ENCODE results near the gene CTNNA2. TPM values are rescaled to one million over a fixed set of nuclear protein-coding genes. Genes with fewer than 3 reads are reported as not detected.

Gene CTNNA2
- total and polyA plus RNA-seq, 9 of the 15 experiments (the other 6 are each of a cell fraction or from before 2014, with no cell fraction given), result 0.03 to 0.40 (median 0.15) TPM

DNA sequence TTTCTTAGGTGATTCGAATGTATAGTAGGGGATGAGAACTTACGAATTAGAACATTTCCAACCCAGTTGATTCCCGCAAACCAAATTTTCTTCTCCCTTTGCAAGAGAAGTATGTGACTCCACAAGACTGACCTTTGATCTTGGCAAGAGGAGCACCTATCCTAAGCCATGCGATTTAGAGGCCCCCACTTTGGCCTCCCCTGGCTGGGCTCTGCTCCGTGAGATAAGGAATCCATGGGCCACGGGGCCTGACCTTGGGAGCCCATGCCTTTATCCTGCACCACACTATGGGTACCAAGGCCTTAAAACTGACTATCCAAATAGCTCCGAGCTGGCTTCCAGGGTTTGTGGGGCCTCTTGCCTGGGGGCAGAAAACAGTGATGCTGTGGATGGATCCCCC lies 656.0 kb downstream of the CTNNA2 start (continued):
- TF ChIP-seq POLR3A (IDR thresholded peaks at IDR 0.05; ENCODE audit: borderline replicate concordance, extremely low read depth, insufficient read depth, insufficient read length), result no peak
- peak; percentile 79 for TF ChIP-seq ARID1B (IDR thresholded peaks at IDR 0.05)
- peak; percentile 72 for TF ChIP-seq CBFA2T2 (conservative IDR thresholded peaks at IDR 0.05)
- peak; percentile 54 for TF ChIP-seq ESRRA (IDR thresholded peaks at IDR 0.05; ENCODE audit: borderline replicate concordance, low read depth)
- 0 out of 2 replicates have a peak, but pooled peaks have one; percentile 40 for TF ChIP-seq MTA2 (IDR thresholded peaks at IDR 0.05; ENCODE audit: low read depth)
- peak; percentile 22 to 65; a peak in 2 of 4 replicates for TF ChIP-seq RCOR1 (IDR thresholded peaks at IDR 0.05; ENCODE audit: borderline replicate concordance in 1 of 2, low read depth in 2 of 2, low read length in 2 of 2)
- TF ChIP-seq ZC3H11A (IDR thresholded peaks at IDR 0.05; ENCODE audit: low read depth, low read length), result no peak
- no peak for TF ChIP-seq PRPF4 (IDR thresholded peaks at IDR 0.05; ENCODE audit: insufficient read depth, low read depth, low read length, poor library complexity, severe bottlenecking)
- TF ChIP-seq HLTF (IDR thresholded peaks at IDR 0.05), result no peak
- no peak for TF ChIP-seq ZNF586 (CRISPR knock-in tag; conservative IDR thresholded peaks at IDR 0.05)
- peak; percentile 60 for TF ChIP-seq NCOR1 (IDR thresholded peaks at IDR 0.05)
- TF ChIP-seq ZNF668 (CRISPR knock-in tag; IDR thresholded peaks at IDR 0.05), result no peak
- peak; percentile 84 for TF ChIP-seq CBFA2T3 (IDR thresholded peaks at IDR 0.05)
- peak; percentile 51 to 67; a peak in 3 of 4 replicates for TF ChIP-seq KDM1A (IDR thresholded peaks at IDR 0.05)
- TF ChIP-seq DMBX1 (CRISPR knock-in tag; IDR thresholded peaks at IDR 0.05; ENCODE audit: borderline replicate concordance), result peak; percentile 47; the same call in 1 of the 2 replicates
- TF ChIP-seq HDAC1 (IDR thresholded peaks at IDR 0.05), result 0 out of 4 replicates have a peak, but pooled peaks of 1 of the 2 experiments have one; percentile 13
- peak; percentile 63 for TF ChIP-seq TAL1 (IDR thresholded peaks at IDR 0.05)
- peak; percentile 41; the same call in 1 of the 2 replicates for TF ChIP-seq STAT5A (IDR thresholded peaks at IDR 0.05; ENCODE audit: borderline replicate concordance, low read length)
- peak; percentile 46; the same call in 1 of the 2 replicates for TF ChIP-seq CXXC5 (CRISPR knock-in tag; IDR thresholded peaks at IDR 0.05)

Measured in K562 (cell line).